Left renal pelvis (tissue), 4 donors: ENCODE results near the gene RAP2B. TPM values are rescaled to one million over a fixed set of nuclear protein-coding genes. Genes with fewer than 3 reads are reported as not detected.

Experiments used
- DNase-seq, 4 donors: peaks; one replicate each; pipeline ENCODE4 v3.0.0-alpha.2; 2013; ENCODE audit warnings: low read depth in 4 of 4, low spot score in 3 of 4
- polyA plus RNA-seq, 4 donors: library from polyadenylated mRNA; unstranded; fragments of 120-200 nt; gene quantifications; one replicate each; pipeline ENCODE4 v1.2.1, GENCODE V29; 2013; ENCODE audit not compliant: insufficient read length in 4 of 4

RAP2B gene
- polyA plus RNA-seq, 4 donors, result 7.0 to 9.0 (median 8.0) TPM

DNA sequence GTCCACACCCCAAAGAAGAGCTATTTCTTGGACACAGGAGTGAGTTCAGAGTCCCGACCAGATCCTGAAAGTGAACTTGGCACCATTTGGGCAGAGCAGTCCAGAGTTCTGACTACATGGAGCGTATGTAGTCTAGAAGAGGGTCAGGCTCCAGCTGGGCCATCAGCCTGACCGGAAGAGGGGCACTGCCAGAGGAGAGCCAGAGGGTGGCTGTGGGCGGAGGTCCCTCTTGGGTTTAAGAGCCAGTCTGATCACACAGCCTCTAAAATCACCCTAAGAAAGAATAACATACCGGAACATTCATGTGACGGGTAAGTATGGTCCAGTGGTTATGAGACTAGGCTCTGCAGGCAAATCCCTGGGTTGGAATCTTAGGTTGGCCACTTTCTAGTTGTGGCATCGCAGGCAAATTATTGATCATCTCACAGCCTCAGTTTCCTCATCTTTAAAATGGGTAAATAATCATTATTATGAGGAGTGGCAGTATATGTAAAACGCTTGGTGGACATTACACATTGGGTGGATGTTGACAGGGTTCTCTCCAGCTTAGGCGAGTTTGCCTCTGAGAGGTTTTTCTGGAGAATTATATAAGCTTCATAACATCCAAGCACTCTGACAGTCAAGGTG, 2.1 kb upstream of the RAP2B start:
- no peak for DNase-seq

- peak; percentile 29 to 68 (median 44) for DNase-seq
Measured at GRCh38 chr3:153160451-153161137, 1.4 kb upstream of the RAP2B start.

GRCh38 chr3:153161138-153161713, 800 bp upstream of the RAP2B start:
- peak; percentile 94 to 97 (median 94) for DNase-seq

- DNase-seq, result peak in 2 of 4 donors; percentile 19 to 28
Measured at GRCh38 chr3:153162513-153163392, 727 bp downstream of the RAP2B start.

GRCh38 chr3:153163393-153163724, 1.3 kb downstream of the RAP2B start:
- peak in 2 of 4 donors; percentile 19 to 39 for DNase-seq

DNA sequence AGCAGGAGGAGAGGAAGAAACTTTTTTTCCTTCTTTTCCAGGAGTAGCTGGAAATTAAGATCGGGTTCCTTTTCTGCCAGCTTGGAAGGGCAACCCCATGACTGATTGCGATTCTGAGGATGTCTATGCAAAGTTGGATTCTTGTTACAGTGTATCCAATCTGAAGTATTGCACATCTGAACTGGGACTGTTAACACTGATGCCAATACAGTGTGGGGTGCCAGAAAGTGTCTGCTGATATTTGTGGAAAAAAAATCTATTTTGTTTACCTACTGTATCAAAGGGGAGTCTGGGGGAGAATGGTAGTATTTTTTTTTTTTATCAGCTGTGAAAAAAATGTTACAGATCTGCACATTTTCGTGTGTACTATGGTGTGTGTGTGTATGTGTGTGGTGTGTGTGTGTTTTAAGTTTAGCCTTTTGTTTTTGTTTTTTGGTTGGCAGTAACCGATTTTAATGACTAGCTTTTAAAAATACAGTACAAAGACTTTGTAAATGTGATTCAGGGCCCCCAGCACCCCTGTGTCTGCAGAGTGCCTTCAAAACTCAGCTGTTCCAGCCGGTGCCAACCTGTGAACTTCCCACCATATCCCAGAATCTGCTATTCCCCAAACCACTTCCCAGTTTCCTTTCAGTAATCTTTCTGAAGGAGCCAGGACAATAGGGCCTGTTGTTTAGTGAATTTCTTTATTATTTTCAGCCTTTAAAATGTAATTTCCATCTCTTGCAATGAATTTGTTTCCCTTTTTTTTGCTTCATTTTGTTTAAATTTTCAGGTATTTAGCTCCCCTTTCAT, 1.9 kb downstream of the RAP2B start:
- DNase-seq, result no peak

GRCh38 chr3:153165261-153165681, 3.2 kb downstream of the RAP2B start:
- DNase-seq, result no peak

DNA sequence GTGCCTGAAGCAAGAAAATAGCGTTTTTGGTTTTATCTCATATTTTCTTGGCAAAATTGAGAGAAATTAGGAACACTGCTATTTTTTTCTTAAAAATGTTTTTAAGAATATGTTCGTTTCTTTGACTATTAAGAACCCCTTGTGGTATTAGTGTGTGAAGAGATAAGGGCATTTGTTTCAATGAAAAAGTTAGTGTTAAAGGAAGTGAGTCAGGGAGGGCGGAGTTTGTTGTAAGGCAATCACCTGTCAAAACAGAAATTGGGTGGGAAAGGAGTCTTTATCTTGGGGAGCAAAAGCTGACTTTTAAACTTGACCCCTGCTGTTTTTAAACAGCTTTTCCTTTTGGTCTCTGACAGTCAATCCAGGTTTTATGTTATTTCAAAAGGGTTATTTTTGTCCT, 4.2 kb downstream of the RAP2B start:
- DNase-seq, result no peak

- DNase-seq, result no peak
Measured at GRCh38 chr3:153166796-153167195, 4.8 kb downstream of the RAP2B start.

DNA sequence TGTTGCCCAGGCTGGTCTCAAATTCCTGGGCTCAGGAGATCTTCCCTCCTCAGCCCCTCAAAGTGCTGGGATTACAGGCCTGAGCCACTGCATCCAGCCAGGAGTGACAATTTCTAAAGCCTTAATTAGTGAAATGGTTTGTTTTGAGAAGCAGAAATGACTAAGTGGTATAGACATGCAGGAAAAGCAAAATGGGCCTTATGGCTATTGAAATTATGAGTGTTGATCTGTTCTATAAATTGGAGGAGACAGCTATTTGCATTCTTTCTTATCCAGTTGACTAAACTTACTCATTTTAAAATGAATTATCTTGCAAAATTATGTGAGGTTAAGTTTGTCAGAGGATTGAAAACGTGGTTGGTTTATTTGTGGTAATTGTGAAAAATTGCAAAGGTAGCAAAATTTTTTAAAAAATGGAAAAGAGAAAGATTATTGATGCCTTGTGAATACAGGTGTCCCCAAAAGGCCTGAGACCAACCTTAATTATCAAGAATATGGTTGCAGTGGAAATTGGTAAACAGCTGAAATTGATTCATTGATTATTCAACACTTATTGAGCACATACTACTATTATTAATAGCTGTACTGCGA, 7.9 kb downstream of the RAP2B start:
- no peak for DNase-seq

DNA sequence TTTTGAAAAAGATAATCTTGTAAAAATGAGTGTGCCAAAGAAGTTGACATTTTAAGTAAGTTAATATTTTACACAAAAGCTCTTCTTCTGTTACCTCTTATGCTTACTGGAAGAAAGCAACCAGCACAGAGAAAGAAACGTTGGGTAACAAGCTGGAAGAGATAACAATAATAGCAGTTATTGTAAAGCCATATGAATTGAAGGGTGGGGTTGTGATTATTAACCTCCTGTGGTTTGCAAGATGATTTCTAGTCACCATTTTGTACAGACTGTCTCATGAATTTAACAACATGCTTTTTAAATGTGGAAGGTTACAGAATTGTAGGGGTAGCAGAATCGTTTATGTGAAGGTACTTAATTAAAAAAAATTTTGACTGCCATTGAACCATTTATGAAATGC, 9.2 kb downstream of the RAP2B start:
- DNase-seq, result no peak

DNA sequence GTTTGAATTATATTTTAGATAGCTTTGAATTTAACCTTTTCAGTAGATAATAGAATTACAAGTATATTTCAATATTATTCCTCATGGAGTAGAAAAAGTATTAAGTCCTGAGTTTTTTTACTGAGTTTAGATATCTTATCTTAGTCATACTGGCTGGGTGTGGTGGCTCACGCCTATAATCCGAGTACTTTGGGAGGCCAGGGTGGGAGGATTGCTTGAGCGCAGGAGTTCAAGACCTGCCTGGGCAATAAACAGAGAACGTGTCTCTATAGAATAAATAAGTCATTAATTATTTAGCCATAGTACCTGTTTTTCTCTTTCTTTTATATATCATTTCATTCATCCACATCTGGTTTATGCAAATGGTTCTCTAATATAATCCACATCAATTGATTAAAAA, 9.9 kb downstream of the RAP2B start:
- DNase-seq, result no peak

GRCh38 chr3:153172796-153173757, 11.1 kb downstream of the RAP2B start:
- no peak for DNase-seq

DNA sequence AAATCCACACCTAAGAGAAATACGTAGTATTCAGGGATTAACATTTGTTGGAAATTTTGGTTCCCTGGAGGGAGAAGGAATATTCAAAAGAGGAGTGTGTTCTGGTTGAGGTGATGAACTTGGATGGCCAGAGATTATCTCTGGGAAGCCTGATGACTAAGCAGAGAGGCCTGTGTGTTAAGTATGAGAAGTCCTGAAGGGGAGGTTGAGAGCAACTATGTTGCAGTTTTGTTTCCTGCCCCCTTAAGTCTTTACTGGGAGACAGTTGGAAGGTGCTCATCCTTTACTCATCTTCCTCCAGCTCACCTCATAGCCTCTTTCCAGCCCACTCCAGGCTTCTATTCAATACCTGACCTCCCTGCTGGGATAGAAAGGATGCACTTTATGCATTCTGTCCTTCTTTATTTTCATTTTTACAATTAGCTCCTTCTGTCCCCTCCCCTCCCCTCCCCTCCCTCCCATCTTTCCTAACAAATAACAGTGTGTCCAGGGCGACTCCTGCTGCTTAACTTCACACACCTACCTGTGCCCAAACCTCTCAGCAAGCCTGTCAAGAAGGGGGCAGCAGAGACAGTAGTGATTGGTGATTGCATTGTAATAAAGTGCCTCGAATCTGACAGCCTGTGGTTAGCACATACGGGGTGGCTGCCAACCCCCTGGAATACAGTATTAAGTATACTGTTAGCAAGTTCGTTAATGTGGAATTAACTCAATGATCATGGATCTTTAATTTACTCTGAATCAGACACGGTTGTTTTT, 11.9 kb downstream of the RAP2B start:
- DNase-seq, result no peak

GRCh38 chr3:153176197-153176596, 14.2 kb downstream of the RAP2B start:
- no peak for DNase-seq

DNA sequence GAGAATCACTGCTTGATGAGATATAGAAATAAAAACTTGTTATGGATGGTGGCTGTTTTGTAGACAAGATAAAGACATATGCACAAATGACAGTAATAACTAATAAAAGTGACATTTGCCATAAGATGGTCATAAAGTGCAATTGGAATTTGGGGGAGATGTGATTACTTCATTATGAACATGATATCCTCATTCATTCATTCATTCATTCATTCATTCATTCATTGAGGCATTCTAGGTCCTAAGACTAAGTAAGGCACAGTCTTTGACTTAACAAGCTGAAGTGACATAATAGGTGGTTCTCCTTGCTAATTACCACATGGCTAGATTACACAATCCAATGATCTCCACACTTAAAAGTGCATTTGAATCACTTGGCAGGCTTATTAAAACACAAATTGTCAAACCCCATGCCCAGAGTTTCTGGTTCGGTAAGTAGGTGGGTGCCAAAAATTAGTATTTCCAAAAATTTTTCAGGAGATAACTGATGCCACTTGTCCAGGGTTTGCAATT, 18.9 kb downstream of the RAP2B start:
- DNase-seq, result no peak

- DNase-seq, result no peak
Measured at GRCh38 chr3:153182501-153183293, 20.7 kb downstream of the RAP2B start.
